ENCODE data around the gene ZNF556. TPM values are rescaled to one million over a fixed set of nuclear protein-coding genes. Genes with fewer than 3 reads are reported as not detected.

The ZNF556 gene
- polyA plus RNA-seq, 3 donors, result not detected

GRCh38 chr19:2827022-2827421 is 40.1 kb upstream of the ZNF556 start:
- H3K9ac ChIP-seq (ENCODE audit: insufficient read depth, low read length, poor library complexity, severe bottlenecking), result no peak overlapping the region
- H4K20me1 ChIP-seq (ENCODE audit: insufficient read depth, low read length), result no peaks in the 10 kb centered on the region
- H3K36me3 ChIP-seq (replicated peaks in 1 of 2; ENCODE audit: control insufficient read depth in 1 of 2, insufficient read depth in 2 of 2, low read length in 2 of 2), result peaks cover 0 to 12% of the 10 kb centered on the region in 2 donors
- no peak overlapping the region for H2AFZ ChIP-seq (ENCODE audit: insufficient read depth, low read depth, low read length, poor library complexity, severe bottlenecking)
- Mint-ChIP-seq H3K27ac (no peak overlapping the region), H3K4me3 (no peak overlapping the region), H3K36me3 (peaks cover 8 to 30% of the 10 kb centered on the region in 2 donors), H3K9me3 (peaks cover 26 to 74% (median 65%) of the 10 kb centered on the region in 7 donors), H3K27me3 (ENCODE audit: low read depth in 3 of 3) (peaks cover 1 to 3% (median 2%) of the 10 kb centered on the region in 3 donors), H3K4me1 (no peaks in the 10 kb centered on the region)
- H3K27me3 ChIP-seq (ENCODE audit: control insufficient read depth in 2 of 2, insufficient read depth in 2 of 2, low read length in 2 of 2), result no peaks in the 10 kb centered on the region
- WGBS (ENCODE audit: insufficient coverage), result no CpG with 5 or more reads among the region's 2 CpGs
- intact Hi-C loops (cut with micrococcal nuclease), result loop anchor here in 1 of 2 donors (10.0 kb wide), 1 partner anchor 358 kb away; the partner anchor contains the start of gene NCLN
- peaks cover 43 to 59% of the 10 kb centered on the region in 2 donors for H3K9me3 ChIP-seq (replicated peaks in 1 of 2; ENCODE audit: control insufficient read depth in 1 of 2, insufficient read depth in 1 of 2, low read length in 2 of 2)
- no peak overlapping the region for H3K4me3 ChIP-seq (replicated peaks in 1 of 3; ENCODE audit: low read depth in 2 of 3, low read length in 3 of 3)
- no peak for TF ChIP-seq CTCF (IDR thresholded peaks at IDR 0.05)
- H3K4me2 ChIP-seq (replicated peaks; ENCODE audit: extremely low read depth, low read length, poor library complexity, severe bottlenecking), result no peak overlapping the region
- no peaks in the 10 kb centered on the region for H3K4me1 ChIP-seq (ENCODE audit: control insufficient read depth in 1 of 2, insufficient read depth in 2 of 2, low read length in 2 of 2)
- no peak overlapping the region for H3K27ac ChIP-seq (ENCODE audit: low read depth in 1 of 2, low read length in 2 of 2)
- H3K79me2 ChIP-seq (ENCODE audit: insufficient read depth, low read length), result no peaks in the 10 kb centered on the region
- DNase-seq, result no peak

GRCh38 chr19:2827840-2828489 is 39.2 kb upstream of the ZNF556 start:
- intact Hi-C loops (cut with micrococcal nuclease), result loop anchor here in 1 of 2 donors (10.0 kb wide), 1 partner anchor 357 kb away; the partner anchor contains the start of gene NCLN
- peaks cover 30 to 83% (median 74%) of the 10 kb centered on the region in 7 donors for H3K9me3 Mint-ChIP-seq

More at GRCh38 chr19:2827840-2828489, 39.2 kb upstream of the ZNF556 start:
- Histone ChIP-seq H3K9me3 (replicated peaks in 1 of 2; ENCODE audit: control insufficient read depth in 1 of 2, insufficient read depth in 1 of 2, low read length in 2 of 2) (peaks cover 52 to 68% of the 10 kb centered on the region in 2 donors), H3K36me3 (replicated peaks in 1 of 2; ENCODE audit: control insufficient read depth in 1 of 2, insufficient read depth in 2 of 2, low read length in 2 of 2) (peaks cover 0 to 22% of the 10 kb centered on the region in 2 donors), H3K4me1 (ENCODE audit: control insufficient read depth in 1 of 2, insufficient read depth in 2 of 2, low read length in 2 of 2) (no peaks in the 10 kb centered on the region), H3K4me2 (replicated peaks; ENCODE audit: extremely low read depth, low read length, poor library complexity, severe bottlenecking) (no peak overlapping the region), H3K79me2 (ENCODE audit: insufficient read depth, low read length) (no peaks in the 10 kb centered on the region), H2AFZ (ENCODE audit: insufficient read depth, low read depth, low read length, poor library complexity, severe bottlenecking) (no peak overlapping the region), H3K27me3 (ENCODE audit: control insufficient read depth in 2 of 2, insufficient read depth in 2 of 2, low read length in 2 of 2) (no peaks in the 10 kb centered on the region), H3K27ac (ENCODE audit: low read depth in 1 of 2, low read length in 2 of 2) (no peak overlapping the region), H3K4me3 (replicated peaks in 1 of 3; ENCODE audit: low read depth in 2 of 3, low read length in 3 of 3) (no peak overlapping the region), H4K20me1 (ENCODE audit: insufficient read depth, low read length) (no peaks in the 10 kb centered on the region), H3K9ac (ENCODE audit: insufficient read depth, low read length, poor library complexity, severe bottlenecking) (no peak overlapping the region)
- no peak overlapping the region for H3K27ac Mint-ChIP-seq
- no peak for TF ChIP-seq CTCF (IDR thresholded peaks at IDR 0.05)
- no peak for DNase-seq
- H3K36me3 Mint-ChIP-seq, result peaks cover 16 to 37% of the 10 kb centered on the region in 2 donors
- 89% methylated on average over 7 of the region's 13 CpGs for WGBS (ENCODE audit: insufficient coverage)
- no peaks in the 10 kb centered on the region for H3K4me1 Mint-ChIP-seq
- H3K27me3 Mint-ChIP-seq (ENCODE audit: low read depth in 3 of 3), result peaks cover 1 to 3% (median 2%) of the 10 kb centered on the region in 3 donors
- no peak overlapping the region for H3K4me3 Mint-ChIP-seq

All from CD14-positive monocyte (primary cell).